Testis (tissue), 2 donors: ENCODE measurements around the gene EMILIN2.

Experiments
- POLR2A ChIP-seq: fragments of 450-650 bp; IDR thresholded peaks from one replicate; pipeline ENCODE4 v1.6.1; 2017; ENCODE audit warnings: antibody characterized with exemption, mild to moderate bottlenecking, moderate library complexity
- TF ChIP-seq, protein P1 (sequence below), 3 experiments: fragments of 450-650 bp in 2 of 3; fragments of 200-600 bp in 1 of 3; sonication (generic) in 1 of 3; IDR thresholded peaks; one replicate each; pipeline ENCODE4 v1.5.1; 2016 to 2019; ENCODE audit warnings: antibody characterized with exemption in 3 of 3, mild to moderate bottlenecking in 2 of 3, moderate library complexity in 1 of 3

DNA sequence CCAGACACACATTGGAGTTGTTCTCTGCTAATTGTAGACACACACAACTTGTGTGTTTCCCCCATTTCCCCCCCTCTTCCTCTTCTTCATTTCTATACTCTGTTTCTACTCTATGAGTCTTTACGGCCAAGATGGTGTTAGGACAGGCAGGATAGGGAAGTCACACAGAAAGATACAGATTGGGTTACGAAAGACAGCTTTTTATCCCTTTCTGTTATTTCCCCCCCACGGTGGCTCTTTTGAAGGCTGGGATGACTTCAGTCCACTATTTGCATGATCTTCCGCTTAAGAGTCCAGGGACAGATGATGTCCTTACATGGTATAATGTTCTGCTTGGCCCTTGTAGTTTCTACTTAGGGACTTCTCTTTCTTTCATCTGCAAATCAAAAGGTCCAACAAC, 1.6 kb upstream of the EMILIN2 start:
- TF ChIP-seq, protein P1, sequence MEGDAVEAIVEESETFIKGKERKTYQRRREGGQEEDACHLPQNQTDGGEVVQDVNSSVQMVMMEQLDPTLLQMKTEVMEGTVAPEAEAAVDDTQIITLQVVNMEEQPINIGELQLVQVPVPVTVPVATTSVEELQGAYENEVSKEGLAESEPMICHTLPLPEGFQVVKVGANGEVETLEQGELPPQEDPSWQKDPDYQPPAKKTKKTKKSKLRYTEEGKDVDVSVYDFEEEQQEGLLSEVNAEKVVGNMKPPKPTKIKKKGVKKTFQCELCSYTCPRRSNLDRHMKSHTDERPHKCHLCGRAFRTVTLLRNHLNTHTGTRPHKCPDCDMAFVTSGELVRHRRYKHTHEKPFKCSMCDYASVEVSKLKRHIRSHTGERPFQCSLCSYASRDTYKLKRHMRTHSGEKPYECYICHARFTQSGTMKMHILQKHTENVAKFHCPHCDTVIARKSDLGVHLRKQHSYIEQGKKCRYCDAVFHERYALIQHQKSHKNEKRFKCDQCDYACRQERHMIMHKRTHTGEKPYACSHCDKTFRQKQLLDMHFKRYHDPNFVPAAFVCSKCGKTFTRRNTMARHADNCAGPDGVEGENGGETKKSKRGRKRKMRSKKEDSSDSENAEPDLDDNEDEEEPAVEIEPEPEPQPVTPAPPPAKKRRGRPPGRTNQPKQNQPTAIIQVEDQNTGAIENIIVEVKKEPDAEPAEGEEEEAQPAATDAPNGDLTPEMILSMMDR (IDR thresholded peaks at IDR 0.05) = no peak
- no peak for TF ChIP-seq POLR2A
